Kidney epithelial cell (primary cell): ENCODE data around the gene HS6ST1. TPM values are rescaled to one million over a fixed set of nuclear protein-coding genes. Genes with fewer than 3 reads are reported as not detected.

Experiments
- DNase-seq: peaks from one replicate; pipeline ENCODE4 v3.0.0-alpha.2; 2010; ENCODE audit warnings: low read depth
- H3K27me3 ChIP-seq: 2 replicates; pipeline ENCODE4 v1.6.0; 2011; ENCODE audit warnings: low read length; ENCODE audit not compliant: control insufficient read depth, insufficient read depth
- H3K36me3 ChIP-seq: 2 replicates; pipeline ENCODE4 v1.5.1; 2011; ENCODE audit warnings: low read length; ENCODE audit not compliant: control insufficient read depth, insufficient read depth
- H3K4me3 ChIP-seq: 2 replicates; pipeline ENCODE4 v1.5.1; 2011; ENCODE audit warnings: low read depth, mild to moderate bottlenecking, control low read depth, low read length
- total RNA-seq: library from RNA; depleted of rRNA; stranded (reverse); fragments of >200 nt; gene quantifications from 2 replicates; pipeline ENCODE4 v1.2.3, GENCODE V29; 2015
- TF ChIP-seq, protein P1 (sequence below): IDR thresholded peaks from 2 replicates; pipeline ENCODE4 v1.5.1; 2011; ENCODE audit warnings: mild to moderate bottlenecking, moderate library complexity, low read length, control low read depth, inconsistent platforms; ENCODE audit not compliant: insufficient read depth, poor library complexity, severe bottlenecking

HS6ST1 gene
- total RNA-seq, 1 donor from 2014 or later, result 34.4 TPM

DNA sequence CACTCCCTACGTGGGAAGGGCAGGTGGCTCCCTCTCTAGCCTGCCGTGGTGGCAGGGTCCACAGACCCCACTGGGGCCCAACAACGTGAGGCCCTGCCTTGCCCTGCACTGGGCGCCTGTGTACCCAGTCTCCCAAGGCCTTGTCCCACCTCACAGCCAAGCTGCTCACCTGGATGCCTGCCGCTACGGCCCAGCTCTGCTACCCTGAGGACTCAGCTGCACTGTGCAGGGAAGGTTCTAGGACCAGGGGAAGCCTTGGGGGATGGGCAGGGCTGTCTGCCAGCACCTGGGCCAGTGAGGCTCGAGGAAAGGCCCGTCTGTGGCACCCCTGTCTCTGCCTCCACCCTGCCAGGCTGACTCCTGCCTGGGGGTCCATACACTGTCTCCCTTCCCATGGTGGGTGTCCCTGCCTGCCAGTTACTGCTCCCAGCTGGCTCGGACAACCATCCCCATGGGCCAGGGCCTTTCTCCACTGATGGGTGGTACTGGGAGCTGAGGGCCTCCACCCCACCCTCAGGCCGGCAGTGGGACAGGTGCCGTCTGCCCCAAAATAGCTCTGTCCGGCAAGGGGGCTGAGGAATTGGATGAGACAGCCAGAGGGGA lies 33.2 kb downstream of the HS6ST1 start:
- Histone ChIP-seq H3K4me3 (no peak overlapping the region), H3K27me3 (no peaks in the 10 kb centered on the region), H3K36me3 (no peaks in the 10 kb centered on the region)
- no peak for DNase-seq
- TF ChIP-seq, protein P1, sequence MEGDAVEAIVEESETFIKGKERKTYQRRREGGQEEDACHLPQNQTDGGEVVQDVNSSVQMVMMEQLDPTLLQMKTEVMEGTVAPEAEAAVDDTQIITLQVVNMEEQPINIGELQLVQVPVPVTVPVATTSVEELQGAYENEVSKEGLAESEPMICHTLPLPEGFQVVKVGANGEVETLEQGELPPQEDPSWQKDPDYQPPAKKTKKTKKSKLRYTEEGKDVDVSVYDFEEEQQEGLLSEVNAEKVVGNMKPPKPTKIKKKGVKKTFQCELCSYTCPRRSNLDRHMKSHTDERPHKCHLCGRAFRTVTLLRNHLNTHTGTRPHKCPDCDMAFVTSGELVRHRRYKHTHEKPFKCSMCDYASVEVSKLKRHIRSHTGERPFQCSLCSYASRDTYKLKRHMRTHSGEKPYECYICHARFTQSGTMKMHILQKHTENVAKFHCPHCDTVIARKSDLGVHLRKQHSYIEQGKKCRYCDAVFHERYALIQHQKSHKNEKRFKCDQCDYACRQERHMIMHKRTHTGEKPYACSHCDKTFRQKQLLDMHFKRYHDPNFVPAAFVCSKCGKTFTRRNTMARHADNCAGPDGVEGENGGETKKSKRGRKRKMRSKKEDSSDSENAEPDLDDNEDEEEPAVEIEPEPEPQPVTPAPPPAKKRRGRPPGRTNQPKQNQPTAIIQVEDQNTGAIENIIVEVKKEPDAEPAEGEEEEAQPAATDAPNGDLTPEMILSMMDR, result no peak

DNA sequence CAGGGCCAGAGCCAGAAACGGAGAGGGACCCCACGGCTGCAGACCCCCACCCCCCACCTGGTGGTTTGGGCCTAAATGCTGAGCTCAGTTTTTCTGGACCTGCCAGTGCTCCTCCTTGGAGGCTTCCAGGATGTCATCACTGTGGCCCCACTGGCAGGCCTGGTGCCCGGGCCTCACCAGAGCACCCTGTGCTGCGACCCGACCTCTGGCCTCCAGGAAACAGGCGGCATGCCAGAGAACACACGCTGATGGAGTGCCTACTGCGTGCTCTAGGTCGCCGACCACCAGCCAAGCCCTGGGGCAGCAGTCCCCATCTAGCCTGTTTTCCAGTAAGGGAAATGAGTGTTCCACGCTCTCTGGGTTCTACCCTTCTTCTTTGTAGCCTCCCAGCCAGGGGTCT lies 33.8 kb downstream of the HS6ST1 start:
- Histone ChIP-seq H3K27me3 (no peaks in the 10 kb centered on the region), H3K4me3 (no peak overlapping the region), H3K36me3 (no peaks in the 10 kb centered on the region)
- DNase-seq, result no peak
- TF ChIP-seq, protein P1, result no peak

DNA sequence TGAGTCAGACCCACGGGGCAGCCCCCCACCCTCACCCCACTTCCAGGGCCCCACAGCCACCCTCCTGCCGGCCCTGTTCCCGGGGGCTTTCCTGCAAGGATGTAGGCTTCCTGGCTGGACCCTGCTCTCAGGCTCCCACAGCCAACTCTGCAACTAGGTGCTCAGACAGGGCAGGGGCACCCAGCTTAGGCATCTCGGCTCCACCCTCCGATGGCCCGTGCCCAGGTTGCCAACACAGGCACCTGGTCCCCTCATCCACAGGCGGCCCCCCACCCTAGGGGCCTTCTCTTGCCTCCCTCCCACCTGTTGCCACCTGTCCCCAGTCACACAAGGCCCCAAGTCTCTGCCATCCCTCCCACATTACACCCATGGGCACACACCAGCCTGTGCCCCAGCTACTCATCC lies 34.6 kb downstream of the HS6ST1 start:
- H3K4me3 ChIP-seq, result no peak overlapping the region
- no peak for DNase-seq
- TF ChIP-seq, protein P1, result no peak
- H3K36me3 ChIP-seq, result no peaks in the 10 kb centered on the region
- H3K27me3 ChIP-seq, result no peaks in the 10 kb centered on the region

DNA sequence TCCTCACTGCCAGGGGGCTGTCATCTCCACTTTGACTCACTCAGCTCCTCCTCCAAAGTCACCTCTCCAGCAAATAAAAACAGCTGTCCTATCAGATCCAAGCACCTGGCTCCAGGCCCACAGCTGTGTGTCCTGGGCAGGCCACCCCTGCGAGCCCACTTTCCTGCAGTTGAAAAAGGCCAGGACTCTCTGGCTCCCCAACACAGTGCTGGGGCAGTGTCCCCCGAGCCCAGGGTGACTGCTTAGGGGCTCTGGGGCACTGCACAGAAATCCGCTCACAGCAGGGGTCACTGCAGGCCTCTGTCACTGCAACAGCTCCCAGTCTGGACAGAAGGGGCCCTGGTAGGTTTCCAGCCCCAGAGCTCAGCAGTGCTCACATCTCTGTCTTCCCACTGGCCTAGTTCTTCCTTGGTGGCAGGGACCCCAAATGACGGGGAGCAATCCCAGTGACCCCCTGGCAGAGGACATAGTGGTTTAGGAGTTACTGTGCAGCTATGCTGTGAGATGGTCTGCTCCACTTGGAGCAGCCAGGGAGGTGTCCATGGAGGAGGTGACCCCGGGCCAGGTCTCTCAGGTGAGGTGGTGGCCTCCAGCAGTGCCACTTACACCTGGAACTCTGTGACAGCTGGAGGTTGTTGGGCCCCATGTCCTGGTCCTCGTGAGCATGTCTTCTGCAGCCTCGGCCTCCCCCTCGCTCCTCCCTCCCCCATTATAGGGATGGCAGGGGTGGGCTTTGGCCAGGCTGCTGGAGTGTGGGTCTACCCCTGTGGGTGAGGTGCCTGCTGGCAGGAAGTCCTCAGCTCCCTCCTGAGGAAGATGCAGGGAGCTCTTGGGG lies 35.5 kb downstream of the HS6ST1 start:
- TF ChIP-seq, protein P1, result peak; percentile 14

DNA sequence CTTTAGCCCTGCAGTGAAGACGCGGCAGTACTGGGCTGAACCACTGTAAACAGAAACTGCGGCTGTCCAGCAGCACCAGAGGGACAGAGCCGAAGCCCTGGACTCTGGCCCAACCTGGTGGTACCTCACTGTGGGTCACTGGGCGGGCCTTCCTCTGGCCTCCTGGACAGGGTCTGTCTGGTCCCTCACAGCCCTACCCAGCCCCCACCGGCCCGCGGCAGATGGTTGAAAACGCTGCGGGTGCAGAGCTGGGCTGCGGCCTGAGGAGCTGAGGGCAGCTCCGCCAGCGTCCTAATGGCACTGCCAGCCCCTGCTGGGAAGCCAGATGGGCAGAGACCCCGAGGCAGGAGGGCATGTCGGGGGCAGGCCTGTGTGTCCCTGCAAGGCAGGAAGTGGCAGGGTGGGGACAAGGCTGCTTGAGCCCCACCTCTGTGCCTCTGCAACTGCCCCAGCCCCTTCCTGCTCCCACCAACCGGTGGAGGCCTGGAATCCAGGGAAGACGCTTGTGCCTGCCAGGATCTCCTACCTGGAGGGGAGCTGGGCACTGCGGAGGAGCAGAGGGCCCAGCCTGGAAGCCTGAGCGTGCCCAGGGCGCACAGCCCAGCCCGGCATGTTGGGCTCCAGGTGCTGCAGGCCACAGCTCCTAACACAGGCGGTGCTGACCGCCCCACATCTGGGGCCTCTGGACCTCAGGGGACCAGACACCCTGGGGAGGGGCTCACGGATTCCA lies 36.3 kb downstream of the HS6ST1 start:
- Histone ChIP-seq H3K4me3 (no peak overlapping the region), H3K36me3 (no peaks in the 10 kb centered on the region), H3K27me3 (no peaks in the 10 kb centered on the region)
- no peak for DNase-seq
- TF ChIP-seq, protein P1, result no peak

More for the DNA sequence above, 35.5 kb downstream of the HS6ST1 start:
- DNase-seq, result no peak
- no peaks in the 10 kb centered on the region for H3K36me3 ChIP-seq
- H3K27me3 ChIP-seq, result no peaks in the 10 kb centered on the region
- no peak overlapping the region for H3K4me3 ChIP-seq
